Stimulated activated CD8-positive, alpha-beta memory T cell treated with anti-CD3 and anti-CD28 coated beads, Interleukin-7, amount 100 ng/mL, for 24 hours (primary cell): ENCODE measurements around the gene CBFB.
"Not testable (repeated sequence)": the region's sequence is repeated elsewhere in the genome, so short reads cannot be mapped to it uniquely, and the experiment has no call there.

Source experiments
- DNase-seq: peaks from one replicate; pipeline ENCODE4 v3.0.0-alpha.2; 2020; ENCODE audit warnings: low read depth

The CBFB gene

GRCh38 chr16:67028696-67029253 lies at the start of gene CBFB:
TSS of gene CBFB (plus strand) at chr16:67029149. CDS start at chr16:67029408, 259 bp downstream.
- DNase-seq, result peak; percentile 82

GRCh38 chr16:66983033-66983432 lies 45.9 kb upstream of the CBFB start:
- no peak for DNase-seq

GRCh38 chr16:66984892-66985311 lies 44.0 kb upstream of the CBFB start:
- peak; percentile 38 for DNase-seq

- no peak for DNase-seq
These were observed 42.4 kb upstream of the CBFB start for GRCh38 chr16:66986559-66986958.

- no peak for DNase-seq
These were observed 40.7 kb upstream of the CBFB start, which contains the start of gene CES4A for GRCh38 chr16:66988197-66988788. TSS of gene CES4A (plus strand) at chr16:66988589. CDS start at chr16:66988773, 184 bp downstream.

GRCh38 chr16:66991545-66992077 lies 37.3 kb upstream of the CBFB start:
- DNase-seq, result no peak

GRCh38 chr16:66993558-66993957 lies 35.4 kb upstream of the CBFB start:
- not testable (repeated sequence) for DNase-seq

- no peak for DNase-seq
These were observed 32.5 kb upstream of the CBFB start for GRCh38 chr16:66996324-66996982.

- DNase-seq, result no peak
These were observed 32.0 kb upstream of the CBFB start for GRCh38 chr16:66996983-66997358.

GRCh38 chr16:67000384-67001351 lies 28.3 kb upstream of the CBFB start:
- no peak for DNase-seq

- DNase-seq, result no peak
These were observed 27.2 kb upstream of the CBFB start for GRCh38 chr16:67001726-67002125.

- no peak for DNase-seq
These were observed 21.9 kb upstream of the CBFB start for GRCh38 chr16:67006930-67007658.

GRCh38 chr16:67009158-67009557 lies 19.8 kb upstream of the CBFB start:
- DNase-seq, result no peak

GRCh38 chr16:67011274-67011673 lies 17.7 kb upstream of the CBFB start:
- no peak for DNase-seq

GRCh38 chr16:67013233-67013822 lies 15.6 kb upstream of the CBFB start:
- DNase-seq, result no peak

- DNase-seq, result peak; percentile 52
These were observed 14.9 kb upstream of the CBFB start for GRCh38 chr16:67013823-67014633.

GRCh38 chr16:67014634-67015312 lies 14.2 kb upstream of the CBFB start:
- no peak for DNase-seq

GRCh38 chr16:67015313-67015731 lies 13.6 kb upstream of the CBFB start:
- DNase-seq, result no peak

- DNase-seq, result no peak
These were observed 12.8 kb upstream of the CBFB start for GRCh38 chr16:67016143-67016542.
